Measurements from ENCODE around the gene ARHGEF25.

DNA sequence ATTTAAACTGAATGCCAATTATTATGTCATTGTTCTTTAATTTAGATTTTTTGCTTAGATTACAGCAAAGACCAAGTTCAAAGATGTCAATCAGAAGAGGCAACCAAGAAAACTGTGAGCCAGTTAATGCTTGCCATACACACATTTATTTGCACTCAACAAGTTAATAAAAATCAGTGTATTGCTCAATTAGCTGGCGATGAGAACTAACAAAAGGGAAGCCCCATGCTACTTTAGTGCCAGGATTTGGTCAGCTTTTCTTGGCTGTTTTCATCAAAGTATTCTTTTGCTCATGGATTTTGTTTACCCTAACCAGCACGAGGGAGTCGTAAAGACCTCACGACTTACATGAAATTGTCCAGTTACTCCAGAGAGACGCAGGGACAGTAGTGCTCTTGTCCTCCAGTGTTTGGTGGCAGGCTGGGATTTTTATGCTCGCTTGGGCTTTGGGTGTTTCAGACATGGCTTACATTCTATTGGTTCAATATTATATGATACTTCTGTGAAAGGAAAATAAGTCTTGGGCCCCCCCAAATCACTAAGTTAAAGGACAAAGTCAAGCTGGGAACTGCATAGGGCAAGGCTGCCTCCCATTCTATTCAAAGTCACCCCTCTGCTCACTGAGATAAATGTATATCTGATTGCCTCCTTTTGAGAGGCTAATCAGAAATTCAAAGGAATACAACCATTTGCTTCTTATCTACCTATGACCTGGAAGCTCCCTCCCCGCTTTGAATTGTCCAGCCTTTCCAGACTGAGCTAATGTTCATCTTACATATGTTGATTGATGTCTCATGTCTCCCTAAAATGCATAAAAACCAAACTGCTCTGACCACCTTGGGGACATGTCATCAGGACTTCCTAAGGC is 29.2 kb downstream of the ARHGEF25 start:
- TF ChIP-seq, protein P1, sequence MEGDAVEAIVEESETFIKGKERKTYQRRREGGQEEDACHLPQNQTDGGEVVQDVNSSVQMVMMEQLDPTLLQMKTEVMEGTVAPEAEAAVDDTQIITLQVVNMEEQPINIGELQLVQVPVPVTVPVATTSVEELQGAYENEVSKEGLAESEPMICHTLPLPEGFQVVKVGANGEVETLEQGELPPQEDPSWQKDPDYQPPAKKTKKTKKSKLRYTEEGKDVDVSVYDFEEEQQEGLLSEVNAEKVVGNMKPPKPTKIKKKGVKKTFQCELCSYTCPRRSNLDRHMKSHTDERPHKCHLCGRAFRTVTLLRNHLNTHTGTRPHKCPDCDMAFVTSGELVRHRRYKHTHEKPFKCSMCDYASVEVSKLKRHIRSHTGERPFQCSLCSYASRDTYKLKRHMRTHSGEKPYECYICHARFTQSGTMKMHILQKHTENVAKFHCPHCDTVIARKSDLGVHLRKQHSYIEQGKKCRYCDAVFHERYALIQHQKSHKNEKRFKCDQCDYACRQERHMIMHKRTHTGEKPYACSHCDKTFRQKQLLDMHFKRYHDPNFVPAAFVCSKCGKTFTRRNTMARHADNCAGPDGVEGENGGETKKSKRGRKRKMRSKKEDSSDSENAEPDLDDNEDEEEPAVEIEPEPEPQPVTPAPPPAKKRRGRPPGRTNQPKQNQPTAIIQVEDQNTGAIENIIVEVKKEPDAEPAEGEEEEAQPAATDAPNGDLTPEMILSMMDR (IDR thresholded peaks at IDR 0.05; ENCODE audit: insufficient read depth, low read length), result no peak
- no peak for TF ChIP-seq POLR2AphosphoS5 (IDR thresholded peaks at IDR 0.05; ENCODE audit: low read depth)

Measured in HL-60 (cell line).